K562 (cell line): ENCODE measurements around the gene ANO6. TPM values are rescaled to one million over a fixed set of nuclear protein-coding genes. Genes with fewer than 3 reads are reported as not detected.

Experiments
- ATAC-seq: fragments of 200-7000 bp; cut with Tn5 transposase; 3 replicates; pipeline ENCODE4 v1.9.1; 2020; ENCODE audit warnings: moderate library complexity
- BruUV-seq: library from RNA; stranded (reverse); fragments of 400-500 nt; replicated peaks from 2 replicates; lab custom pipeline; 2021; lab: Mats Ljungman, UMichigan
- CTCF ChIA-PET: fragments of 300-600 bp; formaldehyde crosslinking; extraction: SDS; loops from one replicate; lab custom pipeline; 2021; ENCODE audit warnings: low intra/inter-chr PET ratio; lab: Yijun Ruan, JAX
- POLR2A ChIA-PET: fragments of 300-600, 350-650 bp; sonication (Branson Sonifier 250); formaldehyde crosslinking; extraction: SDS; loops from one replicate; lab custom pipeline; 2021; ENCODE audit warnings: antibody characterized with exemption, inconsistent platforms; lab: Yijun Ruan, JAX
- DNase-seq, 4 experiments: peaks; one replicate each; pipeline versions ENCODE4 v3.0.0 to v3.0.0-alpha.2; 2011 to 2018; ENCODE audit warnings: low spot score in 3 of 4, mixed read lengths in 3 of 4; ENCODE audit errors: extremely low read depth in 1 of 4
- FAIRE-seq: peaks from 2 replicates; lab custom pipeline; 2011; peaks lifted over from hg19 to GRCh38; lab: Jason Lieb, UNC
- H2AFZ ChIP-seq: 2 replicates; pipeline ENCODE4 v1.6.0; 2011; ENCODE audit warnings: low read depth, low read length, control low read depth, inconsistent platforms
- H3K27ac ChIP-seq: fragments of 200-600 bp; 3 replicates; pipeline ENCODE4 v1.8.0; 2011; ENCODE audit warnings: low read depth, mild to moderate bottlenecking, control low read depth, inconsistent platforms, low read length, moderate library complexity, mixed read lengths; ENCODE audit errors: extremely low read depth
- H3K27me3 ChIP-seq, 2 experiments: fragments of 300-600 bp in 1 of 2; 2 replicates in 1 of 2; 3 replicates in 1 of 2; pipeline versions ENCODE4 v1.6.0 to v1.8.0; 2011; ENCODE audit warnings: inconsistent platforms in 2 of 2, low read length in 2 of 2, mild to moderate bottlenecking in 1 of 2, mixed read lengths in 1 of 2, moderate library complexity in 1 of 2; ENCODE audit not compliant: control insufficient read depth in 2 of 2, insufficient read depth in 2 of 2
- H3K36me3 ChIP-seq: fragments of 300-600 bp; 3 replicates; pipeline ENCODE4 v1.8.0; 2011; ENCODE audit warnings: mild to moderate bottlenecking, low read length, inconsistent platforms; ENCODE audit not compliant: control insufficient read depth, insufficient read depth
- H3K4me1 ChIP-seq, 2 experiments: fragments of 200-600 bp in 1 of 2; replicated peaks in 1 of 2; 2 replicates in 1 of 2; 3 replicates in 1 of 2; pipeline versions ENCODE4 v1.5.1 to v1.8.0; 2011; ENCODE audit warnings: inconsistent platforms in 2 of 2, low read length in 2 of 2, mild to moderate bottlenecking in 1 of 2, mixed read lengths in 1 of 2, moderate library complexity in 1 of 2; ENCODE audit not compliant: control insufficient read depth in 2 of 2, insufficient read depth in 2 of 2
- H3K4me2 ChIP-seq: 2 replicates; pipeline ENCODE4 v1.6.1; 2011; ENCODE audit warnings: low read length, control low read depth, inconsistent platforms, mixed read lengths; ENCODE audit not compliant: insufficient read depth
- H3K4me3 ChIP-seq: fragments of 200-600 bp; sonication (generic), shearing (Covaris generic); 2 replicates; pipeline ENCODE4 v1.5.1; 2016; ENCODE audit warnings: control low read depth, inconsistent platforms
- H3K79me2 ChIP-seq: fragments of 200-600 bp; 3 replicates; pipeline ENCODE4 v1.8.0; 2011; ENCODE audit warnings: low read length, inconsistent platforms; ENCODE audit not compliant: control insufficient read depth, insufficient read depth
- H3K9ac ChIP-seq, 2 experiments: 2 replicates each; pipeline versions ENCODE4 v1.6.0 to v1.6.1; 2011; ENCODE audit warnings: low read depth in 2 of 2, low read length in 2 of 2, control low read depth in 1 of 2, inconsistent platforms in 1 of 2, mild to moderate bottlenecking in 1 of 2, mixed read lengths in 1 of 2; ENCODE audit not compliant: insufficient read depth in 1 of 2
- H3K9me1 ChIP-seq: one replicate; pipeline ENCODE4 v1.6.0; 2011; ENCODE audit warnings: inconsistent platforms, mild to moderate bottlenecking, low read length, moderate library complexity; ENCODE audit not compliant: control insufficient read depth, insufficient read depth
- H3K9me3 ChIP-seq: replicated peaks from 2 replicates; pipeline ENCODE4 v1.5.1; 2011; ENCODE audit warnings: low read depth, low read length, inconsistent platforms; ENCODE audit not compliant: control insufficient read depth, insufficient read depth
- H4K20me1 ChIP-seq: replicated peaks from 2 replicates; pipeline ENCODE4 v1.6.1; 2011; ENCODE audit warnings: low read length, inconsistent platforms, mixed read lengths; ENCODE audit not compliant: control insufficient read depth, insufficient read depth
- CBFA2T3 ChIP-seq: fragments of 450-650 bp; IDR thresholded peaks from 2 replicates; pipeline ENCODE4 v1.6.1; 2017
- ETV6 ChIP-seq, 3 experiments: fragments of 150-350 bp in 1 of 3; sonication (generic) in 1 of 3; formaldehyde crosslinking in 1 of 3; IDR thresholded peaks; 2 replicates each; pipeline versions ENCODE4 v1.6.1 to v1.8.0; 2014 to 2022; ENCODE audit warnings: borderline replicate concordance in 2 of 3, low read depth in 2 of 3, antibody characterized with exemption in 1 of 3, low read length in 1 of 3, mild to moderate bottlenecking in 1 of 3, missing genetic modification reagents in 1 of 3
- FOXK2 ChIP-seq, 2 experiments: fragments of 450-650 bp; IDR thresholded peaks in 1 of 2; conservative IDR thresholded peaks in 1 of 2; 2 replicates each; pipeline ENCODE4 v1.6.1; 2016; ENCODE audit warnings: low read depth in 2 of 2, mild to moderate bottlenecking in 1 of 2
- HIVEP1 ChIP-seq: fragments of 250-450 bp; sonication (Bioruptor Pico); IDR thresholded peaks from 2 replicates; pipeline ENCODE4 v1.4.0; 2020; ENCODE audit warnings: mild to moderate bottlenecking
- ILF3 ChIP-seq: fragments of 450-650 bp; IDR thresholded peaks from 2 replicates; pipeline ENCODE4 v1.6.1; 2018; ENCODE audit warnings: antibody characterized with exemption, mild to moderate bottlenecking, moderate library complexity, borderline replicate concordance
- KLF1 ChIP-seq: fragments of 450-650 bp; IDR thresholded peaks from 2 replicates; pipeline ENCODE4 v1.6.1; 2016; ENCODE audit warnings: missing genetic modification characterization, missing compliant biosample characterization
- MTA1 ChIP-seq: fragments of 450-650 bp; IDR thresholded peaks from 2 replicates; pipeline ENCODE4 v1.6.1; 2017; ENCODE audit warnings: borderline replicate concordance
- MYNN ChIP-seq, 2 experiments: sonication (generic); formaldehyde crosslinking in 1 of 2; IDR thresholded peaks; 2 replicates each; pipeline versions ENCODE4 v1.5.0 to v1.6.1; 2016 to 2020; ENCODE audit warnings: antibody characterized with exemption in 1 of 2, missing genetic modification reagents in 1 of 2
- PHF20 ChIP-seq: fragments of 450-650 bp; IDR thresholded peaks from 2 replicates; pipeline ENCODE4 v1.6.1; 2018; ENCODE audit not compliant: partially characterized antibody
- TCFL5 ChIP-seq: fragments of 250-450 bp; sonication (Bioruptor Pico); conservative IDR thresholded peaks from 2 replicates; pipeline ENCODE4 v1.6.1; 2021; ENCODE audit warnings: mild to moderate bottlenecking, moderate library complexity, matching md5 sums
- ZKSCAN8 ChIP-seq: fragments of 200-800 bp; sonication (Bioruptor generic); IDR thresholded peaks from 2 replicates; pipeline ENCODE4 v1.6.1; 2016; ENCODE audit warnings: missing genetic modification characterization, missing compliant biosample characterization
- ZNF239 ChIP-seq: fragments of 250-450 bp; sonication (Bioruptor Pico); IDR thresholded peaks from 2 replicates; pipeline ENCODE4 v1.4.0; 2020; ENCODE audit warnings: mild to moderate bottlenecking
- whole genome bisulfite sequencing: fragments of 100-300 bp; shearing (Covaris generic); methylation state at CpG from one replicate; pipeline ENCODE4 v1.1.6; 2016; ENCODE audit warnings: low coverage, mixed read lengths; ENCODE audit not compliant: insufficient coverage; ENCODE audit errors: missing lambda C conversion rate; 5-methylcytosine and 5-hydroxymethylcytosine counted together
- in situ Hi-C: fragments of 300-500 bp; cut with MboI; formaldehyde crosslinking; loops from 4 replicates; pipeline ENCODE4 v1.15.0; 2018; ENCODE audit warnings: inconsistent platforms, mixed read lengths
- intact Hi-C: fragments of 100-400 bp; cut with micrococcal nuclease; formaldehyde crosslinking; loops from 2 replicates; pipeline ENCODE4 v1.14.2; 2022
- polyA plus RNA-seq, 8 experiments: library from polyadenylated mRNA; depleted of rRNA in 4 of 8; stranded (reverse) in 5 of 8; unstranded in 3 of 8; fragments of >200 nt; fragmentation: Nextera tagmentation in 2 of 8; fragmentation: Illumina TruSeq in 1 of 8; extraction: Ambion mirVana in 2 of 8; extraction: Trizol in 1 of 8; gene quantifications; 2 replicates each; pipeline versions ENCODE4 v1.2.1 to v1.2.3, GENCODE V29; 2011 to 2014; ENCODE audit warnings: inconsistent platforms in 1 of 8, missing spikeins in 1 of 8
- total RNA-seq, 7 experiments: library from RNA; depleted of rRNA in 6 of 7; stranded (reverse); fragments of >200 nt in 6 of 7; fragmentation: Illumina TruSeq in 2 of 7; extraction: Trizol in 2 of 7; gene quantifications; 2 replicates each; pipeline versions ENCODE4 v1.2.1 to v1.2.3, GENCODE V29; 2011 to 2021; ENCODE audit warnings: low replicate concordance in 1 of 7
- TF ChIP-seq, protein P1 (sequence below): IDR thresholded peaks from 3 replicates; pipeline ENCODE4 v1.6.1; 2011; ENCODE audit warnings: borderline replicate concordance, mild to moderate bottlenecking, moderate library complexity; ENCODE audit not compliant: insufficient read length; ENCODE audit errors: extremely low read depth
- TF ChIP-seq, protein P2 (sequence below): fragments of 150-350 bp; conservative IDR thresholded peaks from 2 replicates; pipeline ENCODE4 v1.6.1; 2014; ENCODE audit warnings: low read length

Gene ANO6
- total and polyA plus RNA-seq, 9 of the 15 experiments (the other 6 are each of a cell fraction or from before 2014, with no cell fraction given), result 3.5 to 24.7 (median 20.3) TPM

DNA sequence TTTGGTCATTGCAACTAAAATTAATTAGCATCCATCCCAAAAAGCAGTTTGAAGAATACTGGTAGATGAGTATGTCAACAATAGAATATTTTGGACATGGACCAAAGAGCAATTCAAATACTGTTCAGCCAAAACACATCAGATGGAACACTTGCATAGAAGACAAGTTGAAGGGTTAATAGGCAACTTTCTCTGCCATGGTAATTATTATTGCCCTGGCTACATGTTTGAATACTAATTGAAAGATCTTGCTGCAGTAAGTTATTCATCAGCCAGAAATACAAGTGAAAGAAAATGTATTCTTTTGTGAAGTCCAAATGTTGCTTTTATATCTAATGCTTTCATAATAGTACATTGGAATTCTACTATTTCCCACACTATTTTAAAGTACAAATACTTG lies 10.1 kb downstream of the ANO6 start (continued):
- TF ChIP-seq MTA1 (no peak), TCFL5 (no peak)

DNA sequence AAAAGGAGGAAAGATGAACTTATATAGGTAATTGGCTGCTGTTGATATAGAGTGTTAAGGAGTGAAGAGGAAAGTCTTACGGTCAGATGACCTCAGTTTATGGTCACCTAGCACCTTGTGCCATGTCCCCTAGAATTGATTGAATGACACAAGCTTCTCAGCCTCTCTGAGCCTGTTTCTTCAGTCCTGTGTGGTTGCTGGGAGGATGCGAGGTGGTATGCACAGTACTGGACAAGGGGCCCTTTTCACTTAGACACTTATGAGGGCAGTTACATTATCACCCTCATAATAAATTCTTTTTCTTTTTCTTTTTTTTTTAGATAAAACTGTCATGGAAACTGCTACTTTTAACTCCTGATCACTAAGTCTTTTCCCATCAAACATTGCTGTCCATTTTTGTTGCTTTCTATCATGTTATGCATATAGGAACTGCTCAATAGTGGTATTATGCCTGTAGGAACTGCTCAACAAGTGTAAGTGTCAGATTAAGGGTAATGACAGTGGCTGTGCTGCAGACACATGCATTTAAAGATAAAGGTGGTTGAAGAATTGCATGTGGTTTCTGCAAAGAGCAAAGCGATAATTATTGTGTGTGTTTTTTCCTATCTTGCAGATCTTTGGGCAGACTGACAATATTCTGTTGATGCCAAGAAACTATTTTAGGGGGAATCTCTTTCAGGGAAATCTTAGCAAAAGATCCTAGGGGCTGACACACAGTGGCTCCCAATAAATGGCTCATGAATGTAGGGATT lies 11.6 kb downstream of the ANO6 start:
- DNase-seq (peak in 2 of 4 experiments; percentile 40 to 63), ATAC-seq (peak; percentile 84), FAIRE-seq (peak; percentile 80)
- H4K20me1 ChIP-seq, result 0 out of 2 replicates have a peak, but pooled peaks cover 8% of the 10 kb centered on the region
- peaks cover 2% of the 10 kb centered on the region; the same call in 2 of the 3 replicates for H3K36me3 ChIP-seq
- no TSS peak for BruUV-seq
- in situ Hi-C loops, result no loop called here
- H3K9me3 ChIP-seq, result no peaks in the 10 kb centered on the region
- CTCF ChIA-PET, result no interaction called here
- 17% methylated on average over 3 of the region's 3 CpGs for WGBS
- H3K4me2 ChIP-seq, result peak overlapping the region; percentile 29; the same call in 1 of the 2 replicates
- no peaks in the 10 kb centered on the region for H3K9me1 ChIP-seq
- peak overlapping the region; percentile 13; the same call in 1 of the 3 replicates for H3K27ac ChIP-seq
- no peak overlapping the region for H3K4me3 ChIP-seq
- POLR2A ChIA-PET, result interaction anchor here (1.3 to 1.9 kb wide), 2 partner anchors 10 to 11 kb away, joined by 4 to 14 read pairs; partner anchors contain the start of gene ANO6
- H3K4me1 ChIP-seq, result peaks cover 4 to 22% of the 10 kb centered on the region in 2 experiments; a peak in 4 of 5 replicates
- H3K9ac ChIP-seq, result no peak overlapping the region
- intact Hi-C loops, result no loop called here
- H3K79me2 ChIP-seq, result peaks cover 44% of the 10 kb centered on the region
- no peak overlapping the region for H2AFZ ChIP-seq
- H3K27me3 ChIP-seq, result no peaks in the 10 kb centered on the region
- TF ChIP-seq ZKSCAN8, result no peak
- TF ChIP-seq KLF1 (tag), result no peak
- no peak for TF ChIP-seq PHF20
- no peak for TF ChIP-seq HIVEP1 (CRISPR knock-in tag)
- TF ChIP-seq ZNF239 (CRISPR knock-in tag), result no peak
- 0 out of 4 replicates have a peak, but pooled peaks of 1 of the 2 experiments have one; percentile 12 for TF ChIP-seq FOXK2 (conservative IDR thresholded peaks at IDR 0.05 in 1 of 2, IDR thresholded peaks at IDR 0.05 in 1 of 2; ENCODE audit: low read depth in 2 of 2)
- TF ChIP-seq, protein P1, sequence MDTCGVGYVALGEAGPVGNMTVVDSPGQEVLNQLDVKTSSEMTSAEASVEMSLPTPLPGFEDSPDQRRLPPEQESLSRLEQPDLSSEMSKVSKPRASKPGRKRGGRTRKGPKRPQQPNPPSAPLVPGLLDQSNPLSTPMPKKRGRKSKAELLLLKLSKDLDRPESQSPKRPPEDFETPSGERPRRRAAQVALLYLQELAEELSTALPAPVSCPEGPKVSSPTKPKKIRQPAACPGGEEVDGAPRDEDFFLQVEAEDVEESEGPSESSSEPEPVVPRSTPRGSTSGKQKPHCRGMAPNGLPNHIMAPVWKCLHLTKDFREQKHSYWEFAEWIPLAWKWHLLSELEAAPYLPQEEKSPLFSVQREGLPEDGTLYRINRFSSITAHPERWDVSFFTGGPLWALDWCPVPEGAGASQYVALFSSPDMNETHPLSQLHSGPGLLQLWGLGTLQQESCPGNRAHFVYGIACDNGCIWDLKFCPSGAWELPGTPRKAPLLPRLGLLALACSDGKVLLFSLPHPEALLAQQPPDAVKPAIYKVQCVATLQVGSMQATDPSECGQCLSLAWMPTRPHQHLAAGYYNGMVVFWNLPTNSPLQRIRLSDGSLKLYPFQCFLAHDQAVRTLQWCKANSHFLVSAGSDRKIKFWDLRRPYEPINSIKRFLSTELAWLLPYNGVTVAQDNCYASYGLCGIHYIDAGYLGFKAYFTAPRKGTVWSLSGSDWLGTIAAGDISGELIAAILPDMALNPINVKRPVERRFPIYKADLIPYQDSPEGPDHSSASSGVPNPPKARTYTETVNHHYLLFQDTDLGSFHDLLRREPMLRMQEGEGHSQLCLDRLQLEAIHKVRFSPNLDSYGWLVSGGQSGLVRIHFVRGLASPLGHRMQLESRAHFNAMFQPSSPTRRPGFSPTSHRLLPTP, result no peak
- peak; percentile 94 for TF ChIP-seq CBFA2T3
- 0 out of 2 replicates have a peak, but pooled peaks have one; percentile 29 for TF ChIP-seq MYNN (IDR thresholded peaks at IDR 0.05)
- TF ChIP-seq MYNN (CRISPR knock-in tag; IDR thresholded peaks at IDR 0.05), result no peak
- TF ChIP-seq, protein P2, sequence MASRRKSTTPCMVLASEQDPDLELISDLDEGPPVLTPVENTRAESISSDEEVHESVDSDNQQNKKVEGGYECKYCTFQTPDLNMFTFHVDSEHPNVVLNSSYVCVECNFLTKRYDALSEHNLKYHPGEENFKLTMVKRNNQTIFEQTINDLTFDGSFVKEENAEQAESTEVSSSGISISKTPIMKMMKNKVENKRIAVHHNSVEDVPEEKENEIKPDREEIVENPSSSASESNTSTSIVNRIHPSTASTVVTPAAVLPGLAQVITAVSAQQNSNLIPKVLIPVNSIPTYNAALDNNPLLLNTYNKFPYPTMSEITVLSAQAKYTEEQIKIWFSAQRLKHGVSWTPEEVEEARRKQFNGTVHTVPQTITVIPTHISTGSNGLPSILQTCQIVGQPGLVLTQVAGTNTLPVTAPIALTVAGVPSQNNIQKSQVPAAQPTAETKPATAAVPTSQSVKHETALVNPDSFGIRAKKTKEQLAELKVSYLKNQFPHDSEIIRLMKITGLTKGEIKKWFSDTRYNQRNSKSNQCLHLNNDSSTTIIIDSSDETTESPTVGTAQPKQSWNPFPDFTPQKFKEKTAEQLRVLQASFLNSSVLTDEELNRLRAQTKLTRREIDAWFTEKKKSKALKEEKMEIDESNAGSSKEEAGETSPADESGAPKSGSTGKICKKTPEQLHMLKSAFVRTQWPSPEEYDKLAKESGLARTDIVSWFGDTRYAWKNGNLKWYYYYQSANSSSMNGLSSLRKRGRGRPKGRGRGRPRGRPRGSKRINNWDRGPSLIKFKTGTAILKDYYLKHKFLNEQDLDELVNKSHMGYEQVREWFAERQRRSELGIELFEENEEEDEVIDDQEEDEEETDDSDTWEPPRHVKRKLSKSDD, result no peak
- no peak for TF ChIP-seq ILF3
- TF ChIP-seq ETV6 (IDR thresholded peaks at IDR 0.05; ENCODE audit: borderline replicate concordance in 1 of 2, low read depth in 2 of 2, low read length in 1 of 2), result no peak
- TF ChIP-seq ETV6 (CRISPR knock-in tag; IDR thresholded peaks at IDR 0.05; ENCODE audit: borderline replicate concordance), result no peak
